ENCODE measurements around the gene SDS. TPM values are rescaled to one million over a fixed set of nuclear protein-coding genes. Genes with fewer than 3 reads are reported as not detected.
A peak's percentile ranks its signal among the peaks of the same experiment; 100 is the strongest.

SDS gene
- total and polyA plus RNA-seq, 2 donors from 2014 or later: 1.0 TPM; not detected in 1

DNA sequence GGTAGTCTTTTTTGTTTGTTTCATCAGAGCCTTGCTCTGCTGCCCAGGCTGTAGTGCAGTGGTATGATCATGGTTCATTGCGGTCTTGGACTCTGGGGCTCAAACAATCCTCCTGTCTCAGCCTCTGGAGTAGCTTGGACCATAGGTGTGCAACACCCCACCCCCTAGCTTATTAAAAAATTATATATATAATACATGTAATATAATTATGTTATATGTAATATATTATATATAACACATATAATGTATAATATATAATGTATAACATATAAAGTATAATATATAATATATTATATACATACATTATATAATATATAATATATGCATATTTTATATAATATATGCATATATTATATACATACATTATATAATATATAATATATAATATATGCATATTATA lies 46.2 kb upstream of the SDS start:
- Histone ChIP-seq H3K4me3 (ENCODE audit: low read length in 3 of 3) (no peak overlapping the region), H3K9me3 (ENCODE audit: control insufficient read depth in 2 of 3, insufficient read depth in 1 of 3, low read length in 3 of 3) (no peaks in the 10 kb centered on the region), H3K9ac (ENCODE audit: low read length in 3 of 3) (no peak overlapping the region), H3K27ac (ENCODE audit: low read depth in 2 of 2, low read length in 2 of 2) (no peak overlapping the region), H3K4me1 (ENCODE audit: control insufficient read depth in 2 of 3, insufficient read depth in 2 of 3, low read depth in 1 of 3, low read length in 3 of 3) (no peaks in the 10 kb centered on the region), H3K36me3 (ENCODE audit: control insufficient read depth in 2 of 3, insufficient read depth in 3 of 3, low read length in 3 of 3) (no peaks in the 10 kb centered on the region), H3K27me3 (ENCODE audit: control insufficient read depth, insufficient read depth, low read length) (no peaks in the 10 kb centered on the region)
- TF ChIP-seq, protein P1, sequence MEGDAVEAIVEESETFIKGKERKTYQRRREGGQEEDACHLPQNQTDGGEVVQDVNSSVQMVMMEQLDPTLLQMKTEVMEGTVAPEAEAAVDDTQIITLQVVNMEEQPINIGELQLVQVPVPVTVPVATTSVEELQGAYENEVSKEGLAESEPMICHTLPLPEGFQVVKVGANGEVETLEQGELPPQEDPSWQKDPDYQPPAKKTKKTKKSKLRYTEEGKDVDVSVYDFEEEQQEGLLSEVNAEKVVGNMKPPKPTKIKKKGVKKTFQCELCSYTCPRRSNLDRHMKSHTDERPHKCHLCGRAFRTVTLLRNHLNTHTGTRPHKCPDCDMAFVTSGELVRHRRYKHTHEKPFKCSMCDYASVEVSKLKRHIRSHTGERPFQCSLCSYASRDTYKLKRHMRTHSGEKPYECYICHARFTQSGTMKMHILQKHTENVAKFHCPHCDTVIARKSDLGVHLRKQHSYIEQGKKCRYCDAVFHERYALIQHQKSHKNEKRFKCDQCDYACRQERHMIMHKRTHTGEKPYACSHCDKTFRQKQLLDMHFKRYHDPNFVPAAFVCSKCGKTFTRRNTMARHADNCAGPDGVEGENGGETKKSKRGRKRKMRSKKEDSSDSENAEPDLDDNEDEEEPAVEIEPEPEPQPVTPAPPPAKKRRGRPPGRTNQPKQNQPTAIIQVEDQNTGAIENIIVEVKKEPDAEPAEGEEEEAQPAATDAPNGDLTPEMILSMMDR (IDR thresholded peaks at IDR 0.05; ENCODE audit: borderline replicate concordance, extremely low read depth, insufficient read depth): no peak
- FAIRE-seq: peak; percentile 99
- DNase-seq: no peak
- intact Hi-C loops (cut with DNase I): no loop called here

DNA sequence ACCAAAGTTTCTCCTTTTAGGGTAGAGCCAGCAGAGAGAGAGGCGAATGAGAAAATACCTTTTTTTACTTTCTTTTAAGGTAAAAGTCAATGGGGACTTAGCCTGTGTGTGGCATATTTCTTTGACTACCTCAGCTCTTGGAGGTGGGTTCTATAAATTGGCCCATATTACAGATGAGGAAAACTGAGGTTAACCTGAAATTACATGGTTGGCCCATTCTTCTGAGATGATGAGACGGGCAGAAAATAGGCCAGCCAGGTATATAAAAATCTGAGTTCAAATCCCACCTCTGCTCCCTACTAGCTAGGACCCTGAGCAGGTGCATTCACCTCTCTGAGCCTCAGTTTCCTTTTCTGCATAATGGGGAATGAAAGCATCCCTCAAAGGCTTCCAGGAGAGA lies 45.6 kb upstream of the SDS start:
- DNase-seq (no peak), FAIRE-seq (no peak)
- no peaks in the 10 kb centered on the region for H3K27me3 ChIP-seq (ENCODE audit: control insufficient read depth, insufficient read depth, low read length)
- no peak overlapping the region for H3K27ac ChIP-seq (ENCODE audit: low read depth in 2 of 2, low read length in 2 of 2)
- H3K4me1 ChIP-seq (ENCODE audit: control insufficient read depth in 2 of 3, insufficient read depth in 2 of 3, low read depth in 1 of 3, low read length in 3 of 3): no peaks in the 10 kb centered on the region
- H3K9me3 ChIP-seq (ENCODE audit: control insufficient read depth in 2 of 3, insufficient read depth in 1 of 3, low read length in 3 of 3): no peaks in the 10 kb centered on the region
- TF ChIP-seq, protein P1 (IDR thresholded peaks at IDR 0.05; ENCODE audit: borderline replicate concordance, extremely low read depth, insufficient read depth): no peak
- intact Hi-C loops (cut with DNase I): no loop called here
- H3K36me3 ChIP-seq (ENCODE audit: control insufficient read depth in 2 of 3, insufficient read depth in 3 of 3, low read length in 3 of 3): no peaks in the 10 kb centered on the region
- no peak overlapping the region for H3K9ac ChIP-seq (ENCODE audit: low read length in 3 of 3)
- no peak overlapping the region for H3K4me3 ChIP-seq (ENCODE audit: low read length in 3 of 3)

DNA sequence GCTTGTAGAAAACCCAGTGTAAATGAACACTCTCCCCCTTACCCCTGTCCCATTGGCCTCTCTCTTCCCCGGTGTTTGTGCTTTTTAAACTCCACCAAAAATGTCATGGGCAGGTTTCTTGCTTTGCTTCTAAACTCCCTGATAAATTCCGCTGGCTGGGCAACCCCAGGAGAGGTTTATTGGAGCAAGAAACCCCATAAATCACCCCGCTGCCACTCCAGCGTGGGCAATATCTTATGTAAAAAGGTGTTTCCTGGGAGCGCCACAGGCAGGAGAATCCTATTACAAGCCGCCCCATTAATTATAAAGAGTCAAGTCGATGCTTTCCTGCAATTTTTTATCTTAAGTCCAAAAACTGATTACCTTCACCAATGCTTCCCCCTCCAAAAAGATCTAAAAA lies 45.2 kb upstream of the SDS start:
- TF ChIP-seq, protein P1 (IDR thresholded peaks at IDR 0.05; ENCODE audit: borderline replicate concordance, extremely low read depth, insufficient read depth): no peak
- no peaks in the 10 kb centered on the region for H3K36me3 ChIP-seq (ENCODE audit: control insufficient read depth in 2 of 3, insufficient read depth in 3 of 3, low read length in 3 of 3)
- H3K4me3 ChIP-seq (ENCODE audit: low read length in 3 of 3): no peak overlapping the region
- intact Hi-C loops (cut with DNase I): no loop called here
- no peaks in the 10 kb centered on the region for H3K27me3 ChIP-seq (ENCODE audit: control insufficient read depth, insufficient read depth, low read length)
- H3K9me3 ChIP-seq (ENCODE audit: control insufficient read depth in 2 of 3, insufficient read depth in 1 of 3, low read length in 3 of 3): no peaks in the 10 kb centered on the region
- no peaks in the 10 kb centered on the region for H3K4me1 ChIP-seq (ENCODE audit: control insufficient read depth in 2 of 3, insufficient read depth in 2 of 3, low read depth in 1 of 3, low read length in 3 of 3)
- H3K27ac ChIP-seq (ENCODE audit: low read depth in 2 of 2, low read length in 2 of 2): no peak overlapping the region
- no peak for FAIRE-seq
- no peak overlapping the region for H3K9ac ChIP-seq (ENCODE audit: low read length in 3 of 3)
- DNase-seq: peak in 4 of 5 donors; percentile 65 to 81 (median 76)

DNA sequence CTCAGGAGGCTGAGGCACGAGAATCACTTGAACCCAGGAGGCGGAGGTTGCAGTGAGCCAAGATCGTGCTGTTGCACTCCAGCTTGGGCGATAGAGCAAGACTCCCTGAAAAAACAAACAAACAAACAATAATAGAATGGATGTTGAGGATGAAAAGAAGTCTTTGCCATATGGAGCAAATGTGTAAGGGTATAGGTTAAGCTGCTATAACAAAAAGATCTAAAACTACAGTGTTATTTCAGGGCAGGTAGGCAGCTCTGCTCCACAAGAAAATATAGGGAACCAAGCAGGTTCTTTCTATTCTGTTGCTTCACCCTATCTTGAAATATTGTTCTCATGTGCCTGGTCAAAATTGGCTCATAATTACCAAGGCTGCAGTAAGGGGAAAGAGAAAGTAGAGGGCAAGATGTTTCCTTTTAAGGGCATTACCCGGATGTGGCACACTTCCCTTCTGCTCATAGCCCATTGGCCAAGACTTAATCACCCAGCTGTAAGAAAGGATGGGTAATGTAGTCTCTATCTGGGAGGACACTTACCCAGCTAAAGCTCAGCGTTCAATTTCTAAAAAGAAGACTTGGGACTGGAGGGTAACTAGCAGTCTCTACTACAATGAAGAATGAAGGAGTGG lies 42.0 kb upstream of the SDS start:
- no peaks in the 10 kb centered on the region for H3K9me3 ChIP-seq (ENCODE audit: control insufficient read depth in 2 of 3, insufficient read depth in 1 of 3, low read length in 3 of 3)
- H3K27me3 ChIP-seq (ENCODE audit: control insufficient read depth, insufficient read depth, low read length): no peaks in the 10 kb centered on the region
- DNase-seq: no peak
- no peak overlapping the region for H3K9ac ChIP-seq (ENCODE audit: low read length in 3 of 3)
- TF ChIP-seq, protein P1 (IDR thresholded peaks at IDR 0.05; ENCODE audit: borderline replicate concordance, extremely low read depth, insufficient read depth): no peak
- no peaks in the 10 kb centered on the region for H3K36me3 ChIP-seq (ENCODE audit: control insufficient read depth in 2 of 3, insufficient read depth in 3 of 3, low read length in 3 of 3)
- intact Hi-C loops (cut with DNase I): no loop called here
- H3K4me3 ChIP-seq (ENCODE audit: low read length in 3 of 3): no peak overlapping the region
- no peak for FAIRE-seq
- no peaks in the 10 kb centered on the region for H3K4me1 ChIP-seq (ENCODE audit: control insufficient read depth in 2 of 3, insufficient read depth in 2 of 3, low read depth in 1 of 3, low read length in 3 of 3)
- no peak overlapping the region for H3K27ac ChIP-seq (ENCODE audit: low read depth in 2 of 2, low read length in 2 of 2)

Measured in kidney (tissue), 14 donors.